ENCODE results near the gene ADAT3.
A peak's percentile ranks its signal among the peaks of the same experiment; 100 is the strongest.

DNA sequence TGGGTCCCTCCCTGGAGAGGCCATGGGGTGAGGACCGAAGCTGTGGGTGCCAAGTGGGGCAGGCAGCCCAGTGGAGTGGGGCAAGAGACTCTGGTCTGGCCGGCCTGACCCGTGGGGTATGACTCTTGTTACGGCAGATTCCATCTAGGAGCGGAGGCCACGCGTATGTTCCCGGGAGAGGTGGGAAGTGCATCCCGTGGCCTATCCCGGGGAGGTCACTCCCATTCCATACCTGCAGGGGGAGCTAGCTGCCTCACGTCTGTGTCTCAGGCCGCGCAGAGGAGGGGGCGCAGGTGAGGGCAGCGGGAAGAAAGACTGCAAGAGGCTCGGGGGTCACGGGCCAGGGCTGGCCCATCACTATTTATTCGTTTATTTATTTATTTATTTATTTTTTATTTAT lies 40.7 kb downstream of the ADAT3 start:
- TF ChIP-seq, protein P1, sequence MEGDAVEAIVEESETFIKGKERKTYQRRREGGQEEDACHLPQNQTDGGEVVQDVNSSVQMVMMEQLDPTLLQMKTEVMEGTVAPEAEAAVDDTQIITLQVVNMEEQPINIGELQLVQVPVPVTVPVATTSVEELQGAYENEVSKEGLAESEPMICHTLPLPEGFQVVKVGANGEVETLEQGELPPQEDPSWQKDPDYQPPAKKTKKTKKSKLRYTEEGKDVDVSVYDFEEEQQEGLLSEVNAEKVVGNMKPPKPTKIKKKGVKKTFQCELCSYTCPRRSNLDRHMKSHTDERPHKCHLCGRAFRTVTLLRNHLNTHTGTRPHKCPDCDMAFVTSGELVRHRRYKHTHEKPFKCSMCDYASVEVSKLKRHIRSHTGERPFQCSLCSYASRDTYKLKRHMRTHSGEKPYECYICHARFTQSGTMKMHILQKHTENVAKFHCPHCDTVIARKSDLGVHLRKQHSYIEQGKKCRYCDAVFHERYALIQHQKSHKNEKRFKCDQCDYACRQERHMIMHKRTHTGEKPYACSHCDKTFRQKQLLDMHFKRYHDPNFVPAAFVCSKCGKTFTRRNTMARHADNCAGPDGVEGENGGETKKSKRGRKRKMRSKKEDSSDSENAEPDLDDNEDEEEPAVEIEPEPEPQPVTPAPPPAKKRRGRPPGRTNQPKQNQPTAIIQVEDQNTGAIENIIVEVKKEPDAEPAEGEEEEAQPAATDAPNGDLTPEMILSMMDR (IDR thresholded peaks at IDR 0.05; ENCODE audit: low read depth, low read length): peak; percentile 41
- no peak for TF ChIP-seq POLR2A (IDR thresholded peaks at IDR 0.05; ENCODE audit: extremely low read depth, insufficient read length)

Data from NB4 (cell line).